ENCODE data around the gene AXL.

DNA sequence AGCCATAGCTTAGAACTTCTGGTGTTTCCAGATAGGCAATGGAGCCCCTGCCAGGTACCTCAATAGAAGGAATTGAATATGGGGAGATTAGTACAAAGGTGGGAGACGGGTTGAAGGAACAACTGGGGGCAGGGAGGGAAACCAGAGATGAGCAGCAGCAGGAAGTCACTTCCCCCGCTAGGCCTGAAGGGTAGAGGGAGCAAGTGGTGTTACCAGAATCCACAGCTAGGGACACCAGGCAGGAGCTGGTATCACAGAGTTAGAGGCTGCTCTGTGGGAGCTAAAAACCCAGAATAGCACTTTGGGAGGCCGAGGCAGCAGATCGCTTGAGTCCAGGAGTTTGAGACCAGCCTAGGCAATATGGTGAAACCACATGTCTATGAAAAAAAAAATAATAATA, 29.9 kb downstream of the AXL start:
- no peak for TF ChIP-seq POLR2A (IDR thresholded peaks at IDR 0.05)
- TF ChIP-seq CTCF (IDR thresholded peaks at IDR 0.05) = no peak

All from uterus (tissue), 2 donors.